Activated naive CD8-positive, alpha-beta T cell (primary cell): Measurements from ENCODE around the gene CACNA1B.

Source experiments
- H3K27ac Mint-ChIP-seq: one replicate; pipeline ENCODE4 v1.8.0; 2021; ENCODE audit warnings: mixed read lengths
- H3K27me3 Mint-ChIP-seq: one replicate; pipeline ENCODE4 v1.8.0; 2021; ENCODE audit warnings: mixed read lengths
- H3K36me3 Mint-ChIP-seq: one replicate; pipeline ENCODE4 v1.8.0; 2021; ENCODE audit warnings: mixed read lengths
- H3K4me1 Mint-ChIP-seq: one replicate; pipeline ENCODE4 v1.8.0; 2021; ENCODE audit warnings: low read depth, mixed read lengths
- H3K4me3 Mint-ChIP-seq: one replicate; pipeline ENCODE4 v1.8.0; 2021; ENCODE audit warnings: mild to moderate bottlenecking, mixed read lengths
- H3K9me3 Mint-ChIP-seq: one replicate; pipeline ENCODE4 v1.8.0; 2021; ENCODE audit warnings: low read depth, mixed read lengths

CACNA1B gene

DNA sequence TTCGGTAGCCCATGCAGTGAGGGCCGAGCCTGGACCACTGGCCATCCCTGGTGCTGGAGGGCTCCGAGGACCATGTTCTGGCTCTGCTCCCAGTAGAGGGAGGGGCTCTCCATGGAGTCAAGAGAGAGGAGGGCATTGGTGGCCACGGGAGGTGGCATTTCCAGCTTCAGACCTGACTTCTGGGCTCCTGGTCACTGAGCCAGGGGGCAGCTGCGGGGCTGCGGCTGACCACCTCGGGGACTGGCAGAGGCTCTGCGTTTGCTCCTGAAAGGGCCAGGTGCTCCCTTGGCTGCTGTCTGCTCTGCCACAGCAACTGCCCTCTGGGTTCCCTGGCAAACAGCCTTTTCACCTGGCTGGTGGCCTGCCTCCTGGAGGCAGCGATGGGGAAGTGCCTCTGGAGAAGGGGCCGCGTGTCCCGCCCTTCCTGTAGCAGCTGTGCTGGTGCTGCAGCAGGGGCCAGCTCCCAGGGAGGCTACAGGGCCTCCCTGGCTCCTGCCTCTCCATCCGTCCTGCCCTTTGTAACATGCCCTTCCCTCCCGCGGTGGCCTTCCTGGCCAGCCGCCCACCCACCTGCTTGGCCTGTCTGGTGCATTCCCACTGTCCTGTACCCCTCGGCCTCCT, 144.6 kb downstream of the CACNA1B start:
- peaks cover 17% of the 10 kb centered on the region for H3K27me3 Mint-ChIP-seq
- H3K9me3 Mint-ChIP-seq = no peaks in the 10 kb centered on the region
- peak overlapping the region; percentile 60 for H3K4me3 Mint-ChIP-seq
- H3K4me1 Mint-ChIP-seq = no peaks in the 10 kb centered on the region
- no peak overlapping the region for H3K27ac Mint-ChIP-seq
- H3K36me3 Mint-ChIP-seq = no peaks in the 10 kb centered on the region

DNA sequence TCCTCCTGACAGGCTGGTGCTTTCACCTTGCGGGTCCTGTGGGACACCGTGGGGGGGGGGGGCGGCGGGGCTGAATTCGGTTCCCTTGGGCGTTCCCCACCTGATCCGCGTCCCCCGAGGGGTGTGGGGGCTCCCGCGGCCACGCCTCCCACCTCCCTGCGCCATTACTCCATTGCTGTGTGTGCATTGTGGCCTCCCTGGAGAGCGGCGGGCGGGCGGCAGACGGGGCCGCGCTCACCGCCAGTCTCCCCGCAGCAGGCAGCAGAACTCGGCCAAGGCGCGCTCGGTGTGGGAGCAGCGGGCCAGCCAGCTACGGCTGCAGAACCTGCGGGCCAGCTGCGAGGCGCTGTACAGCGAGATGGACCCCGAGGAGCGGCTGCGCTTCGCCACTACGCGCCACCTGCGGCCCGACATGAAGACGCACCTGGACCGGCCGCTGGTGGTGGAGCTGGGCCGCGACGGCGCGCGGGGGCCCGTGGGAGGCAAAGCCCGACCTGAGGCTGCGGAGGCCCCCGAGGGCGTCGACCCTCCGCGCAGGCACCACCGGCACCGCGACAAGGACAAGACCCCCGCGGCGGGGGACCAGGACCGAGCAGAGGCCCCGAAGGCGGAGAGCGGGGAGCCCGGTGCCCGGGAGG, 145.3 kb downstream of the CACNA1B start:
- no peak overlapping the region for H3K4me3 Mint-ChIP-seq
- H3K9me3 Mint-ChIP-seq = no peaks in the 10 kb centered on the region
- H3K27ac Mint-ChIP-seq = no peak overlapping the region
- peaks cover 17% of the 10 kb centered on the region for H3K27me3 Mint-ChIP-seq
- no peaks in the 10 kb centered on the region for H3K36me3 Mint-ChIP-seq
- no peaks in the 10 kb centered on the region for H3K4me1 Mint-ChIP-seq

DNA sequence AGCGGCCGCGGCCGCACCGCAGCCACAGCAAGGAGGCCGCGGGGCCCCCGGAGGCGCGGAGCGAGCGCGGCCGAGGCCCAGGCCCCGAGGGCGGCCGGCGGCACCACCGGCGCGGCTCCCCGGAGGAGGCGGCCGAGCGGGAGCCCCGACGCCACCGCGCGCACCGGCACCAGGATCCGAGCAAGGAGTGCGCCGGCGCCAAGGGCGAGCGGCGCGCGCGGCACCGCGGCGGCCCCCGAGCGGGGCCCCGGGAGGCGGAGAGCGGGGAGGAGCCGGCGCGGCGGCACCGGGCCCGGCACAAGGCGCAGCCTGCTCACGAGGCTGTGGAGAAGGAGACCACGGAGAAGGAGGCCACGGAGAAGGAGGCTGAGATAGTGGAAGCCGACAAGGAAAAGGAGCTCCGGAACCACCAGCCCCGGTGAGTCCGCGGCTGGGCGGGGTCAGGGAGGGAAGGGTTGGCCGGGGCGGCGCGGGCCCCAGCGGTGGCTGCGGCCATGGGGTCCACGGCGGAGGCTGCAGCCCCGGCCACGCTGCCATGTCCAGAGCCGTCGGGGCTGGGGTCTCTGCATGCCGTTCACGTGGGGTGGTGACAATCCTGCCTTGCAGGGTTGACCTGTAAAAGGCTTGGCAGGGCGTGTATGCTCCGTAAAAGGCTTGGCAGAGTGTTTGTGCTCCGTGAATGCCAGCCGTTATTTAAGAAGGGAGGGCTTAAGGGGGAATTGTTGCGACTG, 146.0 kb downstream of the CACNA1B start:
- Mint-ChIP-seq H3K27ac (no peak overlapping the region), H3K9me3 (no peaks in the 10 kb centered on the region), H3K36me3 (no peaks in the 10 kb centered on the region), H3K4me1 (no peaks in the 10 kb centered on the region), H3K27me3 (peaks cover 21% of the 10 kb centered on the region), H3K4me3 (no peak overlapping the region)

GRCh38 chr9:138024131-138024530, 146.5 kb downstream of the CACNA1B start:
- H3K36me3 Mint-ChIP-seq = no peaks in the 10 kb centered on the region
- peaks cover 22% of the 10 kb centered on the region for H3K27me3 Mint-ChIP-seq
- no peak overlapping the region for H3K27ac Mint-ChIP-seq
- no peaks in the 10 kb centered on the region for H3K4me1 Mint-ChIP-seq
- peak overlapping the region; percentile 52 for H3K4me3 Mint-ChIP-seq
- H3K9me3 Mint-ChIP-seq = no peaks in the 10 kb centered on the region

- Mint-ChIP-seq H3K27ac (no peak overlapping the region), H3K36me3 (no peaks in the 10 kb centered on the region), H3K9me3 (no peaks in the 10 kb centered on the region), H3K27me3 (peaks cover 22% of the 10 kb centered on the region), H3K4me1 (no peaks in the 10 kb centered on the region), H3K4me3 (no peak overlapping the region)
Observed at GRCh38 chr9:138024831-138025291, 147.3 kb downstream of the CACNA1B start.

- Mint-ChIP-seq H3K4me1 (no peaks in the 10 kb centered on the region), H3K27me3 (peaks cover 24% of the 10 kb centered on the region), H3K27ac (no peak overlapping the region), H3K36me3 (no peaks in the 10 kb centered on the region), H3K9me3 (no peaks in the 10 kb centered on the region), H3K4me3 (no peak overlapping the region)
Observed at GRCh38 chr9:138025417-138025816, 147.8 kb downstream of the CACNA1B start.

DNA sequence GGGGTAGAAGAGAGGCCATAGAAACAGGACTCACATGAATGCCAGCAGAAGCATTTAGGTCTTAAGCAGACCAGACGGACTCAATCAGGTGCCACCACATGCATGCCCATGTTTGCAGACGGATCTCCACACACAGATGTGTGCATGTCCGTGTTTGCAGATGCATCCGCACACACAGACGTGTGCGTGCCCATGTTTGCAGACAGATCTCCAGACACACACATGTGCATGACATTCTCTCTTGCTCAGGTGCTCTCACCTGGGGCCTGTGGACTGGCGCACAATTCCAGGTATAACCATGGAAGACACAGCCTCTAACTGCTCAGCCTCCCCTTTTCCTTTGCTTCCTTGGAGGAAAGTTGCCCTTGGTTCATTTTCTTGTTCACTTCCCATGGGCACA, 148.3 kb downstream of the CACNA1B start:
- H3K4me3 Mint-ChIP-seq = no peak overlapping the region
- H3K36me3 Mint-ChIP-seq = no peaks in the 10 kb centered on the region
- H3K4me1 Mint-ChIP-seq = no peaks in the 10 kb centered on the region
- H3K27ac Mint-ChIP-seq = no peak overlapping the region
- no peaks in the 10 kb centered on the region for H3K9me3 Mint-ChIP-seq
- H3K27me3 Mint-ChIP-seq = peaks cover 27% of the 10 kb centered on the region

- peaks cover 44% of the 10 kb centered on the region for H3K27me3 Mint-ChIP-seq
- H3K27ac Mint-ChIP-seq = no peak overlapping the region
- no peaks in the 10 kb centered on the region for H3K4me1 Mint-ChIP-seq
- H3K36me3 Mint-ChIP-seq = peaks cover 5% of the 10 kb centered on the region
- peaks cover 9% of the 10 kb centered on the region for H3K9me3 Mint-ChIP-seq
- no peak overlapping the region for H3K4me3 Mint-ChIP-seq
Observed at GRCh38 chr9:138028596-138028995, 151.0 kb downstream of the CACNA1B start.

DNA sequence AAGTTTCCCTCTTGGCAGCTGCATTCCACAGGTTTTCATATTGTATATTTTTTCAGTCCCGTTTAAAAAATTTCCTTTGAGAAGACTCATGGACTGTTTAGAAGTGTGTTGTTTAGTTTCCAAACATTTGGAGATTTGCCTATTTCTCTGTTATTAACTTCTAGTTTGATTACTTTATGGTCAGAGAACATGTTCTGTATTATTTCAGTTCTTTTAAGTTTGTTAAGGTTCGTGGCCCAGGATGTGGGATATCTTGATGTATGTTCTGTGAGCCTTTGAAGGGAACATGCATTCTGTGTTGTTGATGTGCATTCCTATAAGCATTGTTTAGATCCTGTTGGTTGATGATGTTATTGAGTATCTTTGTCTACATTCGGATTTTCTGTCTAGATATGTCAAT, 153.6 kb downstream of the CACNA1B start:
- Mint-ChIP-seq H3K4me3 (no peak overlapping the region), H3K27ac (no peak overlapping the region), H3K36me3 (peaks cover 5% of the 10 kb centered on the region), H3K4me1 (no peaks in the 10 kb centered on the region), H3K9me3 (peaks cover 9% of the 10 kb centered on the region), H3K27me3 (peaks cover 44% of the 10 kb centered on the region)

DNA sequence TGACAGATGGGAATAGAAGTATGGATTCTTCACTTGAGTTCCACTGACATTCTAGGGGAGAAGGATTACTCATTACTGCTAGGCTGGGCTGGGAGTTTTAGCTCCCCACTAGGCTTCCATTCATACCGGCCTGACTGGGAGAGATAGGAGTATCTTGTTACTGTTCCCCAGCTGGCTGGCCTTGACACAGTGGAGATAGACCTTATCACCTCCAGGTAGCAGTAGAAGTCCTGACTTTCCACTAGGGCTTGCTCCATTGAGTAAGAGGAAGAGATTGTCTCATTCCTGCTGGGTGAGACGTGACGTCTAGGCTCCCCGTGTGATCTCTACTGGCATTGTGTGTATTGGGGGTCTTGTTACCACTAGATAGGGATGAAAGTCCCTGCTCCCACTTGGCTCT, 156.4 kb downstream of the CACNA1B start:
- peaks cover 9% of the 10 kb centered on the region for H3K9me3 Mint-ChIP-seq
- H3K4me3 Mint-ChIP-seq = no peak overlapping the region
- peaks cover 5% of the 10 kb centered on the region for H3K36me3 Mint-ChIP-seq
- no peaks in the 10 kb centered on the region for H3K4me1 Mint-ChIP-seq
- no peak overlapping the region for H3K27ac Mint-ChIP-seq
- peaks cover 47% of the 10 kb centered on the region for H3K27me3 Mint-ChIP-seq

- peaks cover 5% of the 10 kb centered on the region for H3K36me3 Mint-ChIP-seq
- no peaks in the 10 kb centered on the region for H3K4me1 Mint-ChIP-seq
- no peak overlapping the region for H3K4me3 Mint-ChIP-seq
- H3K27ac Mint-ChIP-seq = no peak overlapping the region
- H3K9me3 Mint-ChIP-seq = peaks cover 9% of the 10 kb centered on the region
- H3K27me3 Mint-ChIP-seq = peaks cover 35% of the 10 kb centered on the region
Observed at GRCh38 chr9:138037140-138037539, 159.6 kb downstream of the CACNA1B start.

- no peak overlapping the region for H3K27ac Mint-ChIP-seq
- no peak overlapping the region for H3K4me3 Mint-ChIP-seq
- no peaks in the 10 kb centered on the region for H3K9me3 Mint-ChIP-seq
- no peaks in the 10 kb centered on the region for H3K36me3 Mint-ChIP-seq
- H3K4me1 Mint-ChIP-seq = no peaks in the 10 kb centered on the region
- peaks cover 26% of the 10 kb centered on the region for H3K27me3 Mint-ChIP-seq
Observed at GRCh38 chr9:138038244-138038671, 160.7 kb downstream of the CACNA1B start.

- H3K27me3 Mint-ChIP-seq = peaks cover 22% of the 10 kb centered on the region
- no peaks in the 10 kb centered on the region for H3K9me3 Mint-ChIP-seq
- no peaks in the 10 kb centered on the region for H3K4me1 Mint-ChIP-seq
- no peaks in the 10 kb centered on the region for H3K36me3 Mint-ChIP-seq
- no peak overlapping the region for H3K4me3 Mint-ChIP-seq
- H3K27ac Mint-ChIP-seq = no peak overlapping the region
Observed at GRCh38 chr9:138040446-138041430, 163.2 kb downstream of the CACNA1B start.

DNA sequence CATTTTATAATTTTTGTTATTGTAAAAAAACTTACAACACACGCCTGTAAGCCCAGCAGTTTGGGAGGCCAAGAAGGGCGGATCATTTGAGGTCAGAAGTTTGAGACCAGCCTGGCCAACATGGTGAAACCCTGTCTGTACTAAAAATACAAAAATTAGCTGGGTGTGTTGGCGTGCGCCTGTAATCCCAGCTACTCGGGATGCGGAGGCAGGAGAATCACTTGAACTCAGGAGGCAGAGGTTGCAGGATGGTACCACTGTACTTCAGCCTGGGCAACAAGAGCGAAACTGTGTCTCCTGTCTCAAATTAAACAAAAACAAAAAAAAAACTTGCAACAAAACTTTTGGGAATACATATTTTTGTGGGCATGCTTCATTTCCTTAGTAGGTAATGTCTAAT, 164.6 kb downstream of the CACNA1B start:
- Mint-ChIP-seq H3K27me3 (peaks cover 17% of the 10 kb centered on the region), H3K9me3 (no peaks in the 10 kb centered on the region), H3K4me1 (no peaks in the 10 kb centered on the region), H3K36me3 (no peaks in the 10 kb centered on the region), H3K4me3 (no peak overlapping the region), H3K27ac (no peak overlapping the region)
